Measurements from ENCODE around the gene COL23A1.

The COL23A1 gene

GRCh38 chr5:178322736-178323540, 267.3 kb downstream of the COL23A1 start:
- H3K56ac ChIP-seq (ENCODE audit: low read length) = no peak overlapping the region
- H3K9ac ChIP-seq (ENCODE audit: low read length) = no peak overlapping the region
- H3K27ac ChIP-seq (ENCODE audit: low read depth, low read length) = no peak overlapping the region
- no peak overlapping the region for H2BK5ac ChIP-seq (ENCODE audit: low read length)
- H3K4me2 ChIP-seq (ENCODE audit: low read length) = no peak overlapping the region
- H2BK15ac ChIP-seq (replicated peaks; ENCODE audit: low read depth) = no peak overlapping the region
- no peak overlapping the region for H3K4ac ChIP-seq (ENCODE audit: low read depth, low read length)
- H3K23ac ChIP-seq (ENCODE audit: low read length) = no peak overlapping the region
- H2AK5ac ChIP-seq (ENCODE audit: low read length) = no peak overlapping the region
- WGBS (ENCODE audit: extremely low coverage, insufficient coverage, low lambda C conversion rate) = no CpG with 5 or more reads among the region's 14 CpGs
- no peak overlapping the region for H3K18ac ChIP-seq (ENCODE audit: low read length)
- H4K5ac ChIP-seq (ENCODE audit: low read length) = no peak overlapping the region
- DNase-seq = no peak
- H3K27me3 ChIP-seq (ENCODE audit: insufficient read depth, low read length, poor library complexity) = no peaks in the 10 kb centered on the region
- H3K36me3 ChIP-seq (ENCODE audit: control insufficient read depth, insufficient read depth, low read length) = no peaks in the 10 kb centered on the region
- H3K79me2 ChIP-seq (ENCODE audit: control insufficient read depth, insufficient read depth, low read length) = no peaks in the 10 kb centered on the region
- H3K79me1 ChIP-seq (ENCODE audit: low read length) = no peaks in the 10 kb centered on the region
- no peak overlapping the region for H2BK120ac ChIP-seq (ENCODE audit: low read depth, low read length)
- H3K4me1 ChIP-seq (ENCODE audit: control insufficient read depth, low read depth, low read length) = no peaks in the 10 kb centered on the region
- no peak overlapping the region for H4K8ac ChIP-seq (ENCODE audit: low read depth, low read length)
- no peak overlapping the region for H3K4me3 ChIP-seq (ENCODE audit: low read length)

- Histone ChIP-seq H2BK15ac (replicated peaks; ENCODE audit: low read depth) (no peak overlapping the region), H3K27ac (ENCODE audit: low read depth, low read length) (no peak overlapping the region), H4K8ac (ENCODE audit: low read depth, low read length) (no peak overlapping the region), H3K4me3 (ENCODE audit: low read length) (no peak overlapping the region), H3K27me3 (ENCODE audit: insufficient read depth, low read length, poor library complexity) (no peaks in the 10 kb centered on the region), H2BK5ac (ENCODE audit: low read length) (no peak overlapping the region), H3K23ac (ENCODE audit: low read length) (no peak overlapping the region), H3K9ac (ENCODE audit: low read length) (no peak overlapping the region), H3K4me1 (ENCODE audit: control insufficient read depth, low read depth, low read length) (no peaks in the 10 kb centered on the region), H3K79me1 (ENCODE audit: low read length) (no peaks in the 10 kb centered on the region), H3K4me2 (ENCODE audit: low read length) (no peak overlapping the region), H4K5ac (ENCODE audit: low read length) (no peak overlapping the region), H3K4ac (ENCODE audit: low read depth, low read length) (no peak overlapping the region), H3K79me2 (ENCODE audit: control insufficient read depth, insufficient read depth, low read length) (no peaks in the 10 kb centered on the region), H3K18ac (ENCODE audit: low read length) (no peak overlapping the region), H2BK120ac (ENCODE audit: low read depth, low read length) (no peak overlapping the region), H3K56ac (ENCODE audit: low read length) (no peak overlapping the region), H2AK5ac (ENCODE audit: low read length) (no peak overlapping the region), H3K36me3 (ENCODE audit: control insufficient read depth, insufficient read depth, low read length) (no peaks in the 10 kb centered on the region)
- no peak for DNase-seq
- no CpG with 5 or more reads among the region's 18 CpGs for WGBS (ENCODE audit: extremely low coverage, insufficient coverage, low lambda C conversion rate)
Observed at GRCh38 chr5:178320281-178320855, 269.8 kb downstream of the COL23A1 start.

GRCh38 chr5:178319541-178320041, 270.6 kb downstream of the COL23A1 start:
- Histone ChIP-seq H3K18ac (ENCODE audit: low read length) (no peak overlapping the region), H3K36me3 (ENCODE audit: control insufficient read depth, insufficient read depth, low read length) (no peaks in the 10 kb centered on the region), H2AK5ac (ENCODE audit: low read length) (no peak overlapping the region), H4K8ac (ENCODE audit: low read depth, low read length) (no peak overlapping the region), H3K4me2 (ENCODE audit: low read length) (no peak overlapping the region), H3K56ac (ENCODE audit: low read length) (no peak overlapping the region), H3K27ac (ENCODE audit: low read depth, low read length) (no peak overlapping the region), H3K4ac (ENCODE audit: low read depth, low read length) (no peak overlapping the region), H3K79me1 (ENCODE audit: low read length) (no peaks in the 10 kb centered on the region), H3K9ac (ENCODE audit: low read length) (no peak overlapping the region), H2BK5ac (ENCODE audit: low read length) (no peak overlapping the region), H3K27me3 (ENCODE audit: insufficient read depth, low read length, poor library complexity) (no peaks in the 10 kb centered on the region), H2BK15ac (replicated peaks; ENCODE audit: low read depth) (no peak overlapping the region), H4K5ac (ENCODE audit: low read length) (no peak overlapping the region), H3K4me3 (ENCODE audit: low read length) (no peak overlapping the region), H2BK120ac (ENCODE audit: low read depth, low read length) (no peak overlapping the region), H3K79me2 (ENCODE audit: control insufficient read depth, insufficient read depth, low read length) (no peaks in the 10 kb centered on the region), H3K4me1 (ENCODE audit: control insufficient read depth, low read depth, low read length) (no peaks in the 10 kb centered on the region), H3K23ac (ENCODE audit: low read length) (no peak overlapping the region)
- no peak for DNase-seq
- WGBS (ENCODE audit: extremely low coverage, insufficient coverage, low lambda C conversion rate) = no CpG with 5 or more reads among the region's 20 CpGs

- H4K8ac ChIP-seq (ENCODE audit: low read depth, low read length) = no peak overlapping the region
- no peak overlapping the region for H3K56ac ChIP-seq (ENCODE audit: low read length)
- H2BK120ac ChIP-seq (ENCODE audit: low read depth, low read length) = no peak overlapping the region
- H3K4ac ChIP-seq (ENCODE audit: low read depth, low read length) = no peak overlapping the region
- H2BK5ac ChIP-seq (ENCODE audit: low read length) = no peak overlapping the region
- no peaks in the 10 kb centered on the region for H3K4me1 ChIP-seq (ENCODE audit: control insufficient read depth, low read depth, low read length)
- H2AK5ac ChIP-seq (ENCODE audit: low read length) = no peak overlapping the region
- DNase-seq = no peak
- no peak overlapping the region for H4K5ac ChIP-seq (ENCODE audit: low read length)
- no peak overlapping the region for H3K9ac ChIP-seq (ENCODE audit: low read length)
- no peaks in the 10 kb centered on the region for H3K36me3 ChIP-seq (ENCODE audit: control insufficient read depth, insufficient read depth, low read length)
- no peak overlapping the region for H3K27ac ChIP-seq (ENCODE audit: low read depth, low read length)
- no peak overlapping the region for H3K4me3 ChIP-seq (ENCODE audit: low read length)
- no peak overlapping the region for H2BK15ac ChIP-seq (replicated peaks; ENCODE audit: low read depth)
- no CpG with 5 or more reads among the region's 6 CpGs for WGBS (ENCODE audit: extremely low coverage, insufficient coverage, low lambda C conversion rate)
- no peaks in the 10 kb centered on the region for H3K79me1 ChIP-seq (ENCODE audit: low read length)
- no peaks in the 10 kb centered on the region for H3K79me2 ChIP-seq (ENCODE audit: control insufficient read depth, insufficient read depth, low read length)
- no peak overlapping the region for H3K18ac ChIP-seq (ENCODE audit: low read length)
- H3K4me2 ChIP-seq (ENCODE audit: low read length) = no peak overlapping the region
- no peak overlapping the region for H3K23ac ChIP-seq (ENCODE audit: low read length)
- no peaks in the 10 kb centered on the region for H3K27me3 ChIP-seq (ENCODE audit: insufficient read depth, low read length, poor library complexity)
Observed at GRCh38 chr5:178318893-178319292, 271.3 kb downstream of the COL23A1 start.

- DNase-seq = no peak
- no peak overlapping the region for H3K23ac ChIP-seq (ENCODE audit: low read length)
- H4K8ac ChIP-seq (ENCODE audit: low read depth, low read length) = no peak overlapping the region
- H3K27ac ChIP-seq (ENCODE audit: low read depth, low read length) = no peak overlapping the region
- no peaks in the 10 kb centered on the region for H3K27me3 ChIP-seq (ENCODE audit: insufficient read depth, low read length, poor library complexity)
- H3K79me1 ChIP-seq (ENCODE audit: low read length) = no peaks in the 10 kb centered on the region
- H3K79me2 ChIP-seq (ENCODE audit: control insufficient read depth, insufficient read depth, low read length) = no peaks in the 10 kb centered on the region
- H3K4me3 ChIP-seq (ENCODE audit: low read length) = no peak overlapping the region
- H3K4me2 ChIP-seq (ENCODE audit: low read length) = no peak overlapping the region
- H3K9ac ChIP-seq (ENCODE audit: low read length) = no peak overlapping the region
- H3K56ac ChIP-seq (ENCODE audit: low read length) = no peak overlapping the region
- no peak overlapping the region for H3K4ac ChIP-seq (ENCODE audit: low read depth, low read length)
- no peaks in the 10 kb centered on the region for H3K4me1 ChIP-seq (ENCODE audit: control insufficient read depth, low read depth, low read length)
- H3K18ac ChIP-seq (ENCODE audit: low read length) = no peak overlapping the region
- H2AK5ac ChIP-seq (ENCODE audit: low read length) = no peak overlapping the region
- no peak overlapping the region for H2BK120ac ChIP-seq (ENCODE audit: low read depth, low read length)
- H4K5ac ChIP-seq (ENCODE audit: low read length) = no peak overlapping the region
- H3K36me3 ChIP-seq (ENCODE audit: control insufficient read depth, insufficient read depth, low read length) = no peaks in the 10 kb centered on the region
- no peak overlapping the region for H2BK5ac ChIP-seq (ENCODE audit: low read length)
- WGBS (ENCODE audit: extremely low coverage, insufficient coverage, low lambda C conversion rate) = no CpG with 5 or more reads among the region's 17 CpGs
- no peak overlapping the region for H2BK15ac ChIP-seq (replicated peaks; ENCODE audit: low read depth)
Observed at GRCh38 chr5:178318382-178318781, 271.8 kb downstream of the COL23A1 start.

Measured in mesendoderm (in vitro differentiated cells).